Transverse colon (tissue), 4 donors: ENCODE data around the gene KRT81. TPM values are rescaled to one million over a fixed set of nuclear protein-coding genes. Genes with fewer than 3 reads are reported as not detected.

ENCODE experiments used
- DNase-seq: peaks from one replicate; pipeline ENCODE4 v3.0.0-alpha.2; 2019
- H3K27ac ChIP-seq, 4 donors: fragments of 200-600 bp; sonication (generic); 2 replicates each; pipeline ENCODE4 v1.5.1; 2016 to 2018; ENCODE audit warnings: inconsistent platforms in 4 of 4
- H3K27me3 ChIP-seq: fragments of 200-600 bp; sonication (generic); 2 replicates; pipeline ENCODE4 v1.5.1; 2017; ENCODE audit warnings: inconsistent platforms
- H3K36me3 ChIP-seq, 4 donors: fragments of 200-600 bp; sonication (generic); 2 replicates each; pipeline ENCODE4 v1.5.1; 2017 to 2019; ENCODE audit warnings: inconsistent platforms in 4 of 4
- H3K4me1 ChIP-seq, 4 donors: fragments of 200-600 bp; sonication (generic); 2 replicates each; pipeline ENCODE4 v1.5.1; 2017 to 2020; ENCODE audit warnings: inconsistent platforms in 4 of 4
- H3K4me3 ChIP-seq, 4 donors: fragments of 200-600 bp; sonication (generic); 1 replicate in 1 of 4; 2 replicates in 3 of 4; pipeline versions ENCODE4 v1.5.1 to v1.6.1; 2017 to 2019; ENCODE audit warnings: inconsistent platforms in 4 of 4
- H3K9me3 ChIP-seq, 2 donors: fragments of 200-600 bp; sonication (generic); 2 replicates each; pipeline ENCODE4 v1.5.1; 2017 to 2019; ENCODE audit warnings: inconsistent platforms in 2 of 2
- EP300 ChIP-seq: sonication (generic); formaldehyde crosslinking; IDR thresholded peaks from one replicate; pipeline ENCODE4 v1.6.1; 2017; ENCODE audit warnings: antibody characterized with exemption, low read depth
- POLR2A ChIP-seq: fragments of 450-650 bp; IDR thresholded peaks from one replicate; pipeline ENCODE4 v1.6.1; 2016; ENCODE audit warnings: antibody characterized with exemption, mild to moderate bottlenecking, moderate library complexity
- POLR2AphosphoS5 ChIP-seq, 3 donors: sonication (generic); formaldehyde crosslinking; IDR thresholded peaks; one replicate each; pipeline ENCODE4 v1.6.1; 2016; ENCODE audit warnings: antibody characterized with exemption in 3 of 3
- WGBS, 2 donors: methylation state at CpG; one replicate each; pipeline ENCODE4 v1.1.5; 2018; ENCODE audit warnings: low coverage in 1 of 2; 5-methylcytosine and 5-hydroxymethylcytosine counted together
- in situ Hi-C, 4 donors: fragments of 200-750 bp; cut with MboI; loops; one replicate each; pipeline versions ENCODE4 v1.15.0 to v1.15.1; 2017; ENCODE audit warnings: low sequenced_read_pairs in 3 of 4, low pct_ligation_motif_present in 1 of 4, low pct_unique_long_range_greater_than_20kb in 1 of 4
- intact Hi-C: fragments of 100-400 bp; cut with DNase I; formaldehyde crosslinking; loops from one replicate; pipeline ENCODE4 v1.15.1; 2023; ENCODE audit warnings: low total_unique reads
- total RNA-seq, 4 donors: library from RNA; depleted of rRNA; stranded (reverse); fragments of >200 nt; gene quantifications; one replicate each; pipeline ENCODE4 v1.1.0, GENCODE V29; 2016
- TF ChIP-seq, protein P1 (sequence below), 5 experiments: fragments of 200-600 bp in 3 of 5; fragments of 450-650 bp in 2 of 5; sonication (generic) in 3 of 5; IDR thresholded peaks; 1 replicate in 2 of 5; 2 replicates in 3 of 5; pipeline ENCODE4 v1.5.1; 2016 to 2017; ENCODE audit warnings: antibody characterized with exemption in 5 of 5, inconsistent platforms in 3 of 5, mild to moderate bottlenecking in 2 of 5, moderate library complexity in 1 of 5

KRT81 gene
- total RNA-seq, 4 donors from 2014 or later, result not detected

DNA sequence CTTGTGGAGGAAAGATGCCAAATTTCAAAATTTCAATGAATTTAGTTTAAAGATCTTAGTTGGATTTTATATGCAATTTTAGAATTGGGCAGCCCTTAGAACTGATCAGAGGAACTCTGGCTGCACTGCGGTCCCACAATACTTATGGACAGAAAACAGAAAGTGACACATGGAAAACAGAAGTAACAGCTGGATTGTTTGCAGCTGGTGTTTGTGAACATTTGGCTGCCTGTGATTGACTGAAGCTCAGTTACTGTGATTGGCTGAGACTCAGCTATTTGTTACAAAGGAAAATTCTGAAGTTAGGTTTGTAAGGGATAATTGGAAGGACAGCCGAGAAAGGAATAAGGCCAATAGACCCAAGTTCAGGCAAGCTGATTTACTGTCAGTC, 26.9 kb downstream of the KRT81 start:
- H3K9me3 ChIP-seq, result no peaks in the 10 kb centered on the region
- 65 to 79% methylated on average over 2 of the region's 2 CpGs for WGBS, 2 donors
- TF ChIP-seq, protein P1, sequence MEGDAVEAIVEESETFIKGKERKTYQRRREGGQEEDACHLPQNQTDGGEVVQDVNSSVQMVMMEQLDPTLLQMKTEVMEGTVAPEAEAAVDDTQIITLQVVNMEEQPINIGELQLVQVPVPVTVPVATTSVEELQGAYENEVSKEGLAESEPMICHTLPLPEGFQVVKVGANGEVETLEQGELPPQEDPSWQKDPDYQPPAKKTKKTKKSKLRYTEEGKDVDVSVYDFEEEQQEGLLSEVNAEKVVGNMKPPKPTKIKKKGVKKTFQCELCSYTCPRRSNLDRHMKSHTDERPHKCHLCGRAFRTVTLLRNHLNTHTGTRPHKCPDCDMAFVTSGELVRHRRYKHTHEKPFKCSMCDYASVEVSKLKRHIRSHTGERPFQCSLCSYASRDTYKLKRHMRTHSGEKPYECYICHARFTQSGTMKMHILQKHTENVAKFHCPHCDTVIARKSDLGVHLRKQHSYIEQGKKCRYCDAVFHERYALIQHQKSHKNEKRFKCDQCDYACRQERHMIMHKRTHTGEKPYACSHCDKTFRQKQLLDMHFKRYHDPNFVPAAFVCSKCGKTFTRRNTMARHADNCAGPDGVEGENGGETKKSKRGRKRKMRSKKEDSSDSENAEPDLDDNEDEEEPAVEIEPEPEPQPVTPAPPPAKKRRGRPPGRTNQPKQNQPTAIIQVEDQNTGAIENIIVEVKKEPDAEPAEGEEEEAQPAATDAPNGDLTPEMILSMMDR (IDR thresholded peaks at IDR 0.05), result no peak
- no peak for TF ChIP-seq POLR2A
- no peak for TF ChIP-seq POLR2AphosphoS5 (IDR thresholded peaks at IDR 0.05)
- no peak for TF ChIP-seq EP300
- no peak for DNase-seq
- in situ Hi-C loops (no loop called here), intact Hi-C loops (no loop called here)
- H3K4me3 ChIP-seq, result no peak overlapping the region
- H3K27ac ChIP-seq, result no peak overlapping the region
- H3K36me3 ChIP-seq, result no peaks in the 10 kb centered on the region
- H3K27me3 ChIP-seq, result peaks cover 14% of the 10 kb centered on the region
- H3K4me1 ChIP-seq, result no peaks in the 10 kb centered on the region

DNA sequence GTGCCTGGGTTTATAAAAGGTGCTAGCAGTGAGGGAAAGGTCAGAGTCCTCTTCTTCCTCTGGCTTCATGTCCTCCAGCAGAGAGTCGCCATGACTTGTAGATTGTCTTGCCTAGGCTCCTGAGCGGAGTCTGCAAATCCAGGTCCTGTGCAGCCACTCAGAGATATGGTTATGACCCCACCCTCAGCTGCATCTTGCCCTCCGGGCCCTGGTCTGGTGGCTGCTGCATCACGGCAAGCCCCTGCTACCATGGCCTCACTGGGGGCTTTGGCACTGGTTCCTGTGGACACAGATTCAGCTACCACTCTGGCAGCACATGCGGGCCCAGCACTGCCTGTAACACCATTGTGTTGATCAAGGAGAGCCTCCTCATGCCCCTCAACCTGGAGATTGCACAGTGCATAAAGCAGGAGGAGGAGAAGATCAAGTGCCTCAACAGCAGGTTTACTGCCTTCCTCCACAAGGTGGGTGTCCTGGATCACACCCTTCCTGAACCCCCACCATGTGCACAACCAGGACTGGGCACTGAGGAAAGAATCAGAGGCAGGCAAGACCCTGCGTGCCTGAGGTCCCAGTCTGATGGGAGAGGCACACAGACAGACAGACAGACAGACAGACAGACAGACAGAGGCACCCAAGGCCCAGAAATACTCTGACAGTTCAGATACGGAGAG, 27.4 kb downstream of the KRT81 start:
- intact Hi-C loops (no loop called here), in situ Hi-C loops (no loop called here)
- H3K4me1 ChIP-seq, result no peaks in the 10 kb centered on the region
- WGBS, 2 donors, result 90% methylated on average over 7 of the region's 7 CpGs; no CpG with 5 or more reads in 1 of the 2 donors
- peaks cover 20% of the 10 kb centered on the region for H3K27me3 ChIP-seq
- no peak overlapping the region for H3K4me3 ChIP-seq
- no peaks in the 10 kb centered on the region for H3K9me3 ChIP-seq
- TF ChIP-seq, protein P1 (IDR thresholded peaks at IDR 0.05), result no peak
- TF ChIP-seq POLR2AphosphoS5 (IDR thresholded peaks at IDR 0.05) (no peak), EP300 (no peak), POLR2A (no peak)
- no peaks in the 10 kb centered on the region for H3K36me3 ChIP-seq
- H3K27ac ChIP-seq, result no peak overlapping the region
- DNase-seq, result no peak

DNA sequence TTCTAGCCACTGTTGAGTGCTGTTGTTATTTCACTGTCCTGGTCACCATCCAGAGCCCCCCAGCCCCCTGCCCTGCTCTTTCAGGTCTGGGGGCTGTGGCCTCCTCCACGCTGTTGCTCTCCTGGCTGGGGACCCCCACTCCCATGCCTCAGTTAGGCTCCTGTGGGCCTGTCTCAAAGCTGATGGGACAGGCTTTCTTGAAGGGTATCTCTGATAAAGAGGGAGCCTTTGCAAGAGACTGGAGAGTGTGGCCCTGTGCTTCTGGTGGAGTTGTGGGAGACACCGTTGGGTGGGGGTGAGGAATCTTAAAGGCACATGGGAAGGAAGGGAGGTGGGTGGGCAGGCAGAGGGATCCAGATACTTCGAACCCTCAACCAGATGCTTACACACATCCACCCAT, 29.0 kb downstream of the KRT81 start:
- DNase-seq, result no peak
- in situ Hi-C loops (no loop called here), intact Hi-C loops (no loop called here)
- H3K4me3 ChIP-seq, result no peak overlapping the region
- WGBS, 2 donors, result 81% methylated on average over 3 of the region's 3 CpGs; no CpG with 5 or more reads in 1 of the 2 donors
- H3K9me3 ChIP-seq, result no peaks in the 10 kb centered on the region
- H3K36me3 ChIP-seq, result no peaks in the 10 kb centered on the region
- H3K4me1 ChIP-seq, result peaks cover 0 to 7% (median 6%) of the 10 kb centered on the region in 4 donors
- no peak overlapping the region for H3K27ac ChIP-seq
- TF ChIP-seq POLR2A (no peak), EP300 (no peak), POLR2AphosphoS5 (IDR thresholded peaks at IDR 0.05) (no peak)
- TF ChIP-seq, protein P1 (IDR thresholded peaks at IDR 0.05), result no peak
- H3K27me3 ChIP-seq, result peaks cover 36% of the 10 kb centered on the region

DNA sequence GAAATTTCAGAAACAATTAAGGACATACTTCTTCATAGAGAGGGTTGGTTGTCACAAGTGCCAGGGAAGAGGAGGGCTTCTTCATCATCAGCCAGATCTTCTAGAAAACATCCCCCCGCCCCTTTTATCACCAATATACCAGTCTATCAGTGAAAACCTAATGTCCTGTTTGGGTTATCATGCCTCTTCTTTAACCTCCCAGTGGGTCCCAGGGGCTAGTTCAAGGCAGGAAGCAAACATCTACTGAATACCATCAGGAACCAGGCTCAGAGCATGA, 30.2 kb downstream of the KRT81 start:
- 85% methylated on average over 1 of the region's 1 CpG; no CpG with 5 or more reads in 1 of the 2 donors for WGBS, 2 donors
- Histone ChIP-seq H3K4me1 (peaks cover 0 to 7% (median 6%) of the 10 kb centered on the region in 4 donors), H3K27me3 (peaks cover 47% of the 10 kb centered on the region), H3K27ac (no peak overlapping the region), H3K9me3 (no peaks in the 10 kb centered on the region), H3K36me3 (no peaks in the 10 kb centered on the region), H3K4me3 (no peak overlapping the region)
- in situ Hi-C loops (no loop called here), intact Hi-C loops (no loop called here)
- DNase-seq, result no peak
- TF ChIP-seq EP300, result no peak
- no peak for TF ChIP-seq POLR2A
- no peak for TF ChIP-seq POLR2AphosphoS5 (IDR thresholded peaks at IDR 0.05)
- TF ChIP-seq, protein P1 (IDR thresholded peaks at IDR 0.05), result no peak
